Stimulated activated CD4-positive, alpha-beta T cell treated with anti-CD3 and anti-CD28 coated beads, Interleukin-12 subunit alpha, Interleukin-12 subunit beta, amount 100 ng/mL, for 48 hours (primary cell): Measurements from ENCODE around the gene CBX6.
"Not testable (repeated sequence)": the region's sequence is repeated elsewhere in the genome, so short reads cannot be mapped to it uniquely, and the experiment has no call there.

ENCODE experiments used
- DNase-seq, 3 donors: peaks; one replicate each; pipeline ENCODE4 v3.0.0-alpha.2; 2020; ENCODE audit warnings: low read depth in 2 of 3, low spot score in 1 of 3

The CBX6 gene

DNA sequence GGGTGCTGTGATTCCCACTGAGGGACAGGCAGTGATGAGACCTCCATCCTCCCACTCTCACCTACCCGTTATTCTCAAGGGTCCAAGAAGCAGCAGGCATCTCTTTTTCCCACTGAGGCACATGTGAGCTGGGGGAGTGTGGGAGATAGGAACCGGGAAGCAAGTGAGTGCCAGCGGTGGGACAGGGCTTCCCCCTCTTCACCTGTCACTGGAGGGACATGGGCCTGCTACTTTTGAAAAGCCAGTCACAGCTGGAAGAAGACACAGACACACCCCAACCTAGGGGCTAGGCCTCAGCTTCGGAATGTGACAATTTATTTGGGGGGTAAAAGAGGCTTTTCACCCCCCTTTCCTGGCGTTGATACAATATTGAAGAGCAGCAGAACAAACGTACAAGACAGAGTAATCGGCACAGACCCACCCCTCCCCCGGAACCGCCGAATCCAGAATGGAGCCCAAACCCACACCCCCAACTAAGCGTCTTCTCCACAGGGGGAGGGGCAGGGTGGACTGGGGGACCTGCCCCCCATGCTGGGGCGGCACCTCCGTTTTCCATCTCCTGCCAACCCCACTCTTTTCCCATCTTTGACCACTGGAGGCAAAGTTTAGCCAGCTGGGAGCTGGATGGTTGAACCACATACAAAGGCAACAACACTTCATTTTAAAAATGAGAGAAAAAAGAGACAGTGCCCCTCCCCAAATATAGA, 10.7 kb downstream of the CBX6 start:
- no peak for DNase-seq

GRCh38 chr22:38860283-38861169, 11.5 kb downstream of the CBX6 start:
- DNase-seq, result no peak

DNA sequence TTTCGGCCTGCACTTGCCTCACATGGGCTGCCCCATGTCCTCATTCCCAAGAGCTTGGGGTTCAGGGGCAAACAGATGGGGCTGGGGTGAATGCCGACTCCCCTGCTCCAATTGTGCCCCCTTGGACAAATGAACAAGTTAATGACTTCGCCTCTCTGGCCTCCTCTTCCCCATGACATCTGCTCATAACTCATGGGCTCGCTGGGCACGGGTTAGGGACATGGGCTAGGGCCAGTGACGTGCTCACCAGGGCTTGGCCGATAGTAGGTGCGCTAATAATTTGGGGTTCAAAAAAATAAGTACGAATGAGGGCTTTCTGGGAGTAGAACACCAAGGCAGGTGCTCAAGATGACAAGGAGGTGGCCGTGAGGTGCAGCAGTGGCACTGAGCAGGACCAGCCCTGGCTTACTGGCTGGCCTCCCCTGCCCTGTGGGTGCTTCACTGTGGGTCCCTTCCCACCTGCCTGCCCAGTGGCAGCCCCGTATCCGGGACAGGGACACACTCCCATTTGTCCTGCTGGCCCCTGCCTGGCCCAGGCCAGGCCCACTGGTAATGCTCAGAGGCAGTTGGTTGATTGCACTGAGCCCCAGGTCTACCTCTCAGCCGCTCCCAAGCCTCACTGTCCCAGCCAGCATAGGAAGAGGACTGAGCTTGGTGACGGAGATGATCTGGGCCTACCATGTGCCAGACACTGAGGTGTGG, 12.3 kb downstream of the CBX6 start:
- no peak for DNase-seq

DNA sequence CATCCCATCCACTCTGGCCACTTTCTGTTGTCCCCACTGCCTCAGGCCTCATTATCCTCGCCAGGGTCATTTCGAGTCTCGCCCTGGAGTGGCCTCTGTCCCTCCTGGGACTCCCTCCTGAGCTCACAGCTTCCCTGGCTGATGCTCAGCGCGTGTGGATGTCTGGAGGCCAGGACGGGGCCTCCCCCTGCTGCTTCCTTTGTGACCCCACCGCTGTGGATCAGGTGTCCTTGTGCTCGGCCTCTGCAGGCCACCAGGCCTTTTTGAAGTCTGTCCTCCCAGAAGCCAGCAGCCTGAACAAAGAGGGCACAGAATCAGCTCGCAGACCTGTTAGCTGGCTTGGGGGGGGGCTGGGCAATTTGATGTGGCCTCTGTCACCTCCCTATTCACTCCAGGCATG, 13.5 kb downstream of the CBX6 start:
- DNase-seq, result no peak

DNA sequence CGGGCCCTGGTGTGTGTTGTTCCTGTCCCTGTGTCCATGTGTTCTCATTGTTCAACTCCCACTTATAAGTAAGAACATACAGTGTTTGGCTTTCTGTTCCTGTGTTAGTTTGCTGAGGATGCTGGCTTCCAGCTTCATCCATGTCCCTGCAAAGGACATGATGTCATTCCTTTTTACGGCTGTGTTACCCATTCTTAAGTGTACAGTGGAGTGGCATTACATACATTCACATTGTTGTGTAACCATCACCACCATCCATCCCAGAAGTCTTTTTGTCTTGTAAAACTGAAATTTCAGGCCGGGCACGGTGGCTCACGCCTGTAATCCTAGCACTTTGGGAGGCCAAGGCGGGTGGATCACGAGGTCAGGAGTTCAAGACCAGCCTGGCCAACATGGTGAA, 17.5 kb downstream of the CBX6 start:
- DNase-seq, result not testable (repeated sequence)

DNA sequence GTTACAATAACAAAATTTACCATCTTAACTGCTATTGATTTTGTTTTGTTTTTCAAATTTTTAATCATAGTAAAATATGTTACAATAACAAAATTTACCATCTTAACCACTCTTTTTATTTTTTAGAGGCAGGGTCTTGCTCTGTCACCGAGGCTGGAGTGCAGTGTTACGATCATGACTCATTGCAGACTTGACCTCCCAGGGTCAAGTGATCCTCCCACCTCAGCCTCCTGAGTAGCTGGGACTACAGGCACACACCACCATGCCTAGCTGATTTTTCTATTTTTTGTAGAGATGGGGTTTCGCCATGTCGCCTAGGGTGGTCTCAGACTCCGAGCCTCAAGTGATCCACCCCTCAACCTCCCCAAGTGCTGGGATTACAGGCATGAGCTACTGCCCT, 18.1 kb downstream of the CBX6 start:
- not testable (repeated sequence) for DNase-seq

DNA sequence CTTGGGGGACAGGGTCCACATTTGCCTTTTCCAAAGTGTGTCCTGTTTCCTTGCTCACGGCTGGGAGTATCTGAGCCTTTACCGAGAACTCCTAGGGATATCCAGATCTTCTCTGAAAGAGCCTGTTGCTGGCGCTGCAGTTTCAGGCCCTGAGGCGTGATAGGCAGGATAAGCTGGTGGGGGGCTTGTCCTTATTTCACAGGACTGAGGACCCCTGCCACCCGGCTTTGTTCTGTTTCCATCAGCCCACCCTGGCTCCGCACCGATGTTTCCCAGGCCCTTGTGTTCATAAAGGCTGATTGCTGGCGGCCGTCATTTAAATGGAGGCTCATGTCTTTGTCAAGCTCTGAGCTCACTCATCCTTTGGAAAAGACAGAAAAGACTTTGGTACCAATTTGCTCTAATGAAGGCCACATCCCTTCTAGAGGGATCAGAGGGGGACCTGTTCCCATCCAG, 18.8 kb downstream of the CBX6 start:
- no peak for DNase-seq

DNA sequence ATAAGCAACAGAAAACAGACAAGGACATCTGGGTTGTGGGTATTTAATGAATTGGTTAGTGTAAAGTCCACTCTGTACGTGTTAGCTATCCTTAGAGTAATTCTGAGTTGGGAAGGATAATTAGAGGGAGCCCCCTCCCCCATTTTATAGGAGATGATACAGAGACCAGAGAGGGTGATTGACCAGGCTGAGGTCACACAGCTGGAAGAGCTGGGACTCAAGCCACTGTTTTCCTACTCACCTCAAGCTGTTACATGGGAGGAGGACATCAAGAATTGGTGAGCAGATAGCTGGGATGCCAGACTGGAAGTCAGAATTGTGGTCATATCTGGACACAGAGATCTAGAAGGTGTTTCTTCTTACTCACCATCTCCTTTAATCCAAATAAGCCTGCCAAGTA, 19.5 kb downstream of the CBX6 start:
- DNase-seq, result no peak

DNA sequence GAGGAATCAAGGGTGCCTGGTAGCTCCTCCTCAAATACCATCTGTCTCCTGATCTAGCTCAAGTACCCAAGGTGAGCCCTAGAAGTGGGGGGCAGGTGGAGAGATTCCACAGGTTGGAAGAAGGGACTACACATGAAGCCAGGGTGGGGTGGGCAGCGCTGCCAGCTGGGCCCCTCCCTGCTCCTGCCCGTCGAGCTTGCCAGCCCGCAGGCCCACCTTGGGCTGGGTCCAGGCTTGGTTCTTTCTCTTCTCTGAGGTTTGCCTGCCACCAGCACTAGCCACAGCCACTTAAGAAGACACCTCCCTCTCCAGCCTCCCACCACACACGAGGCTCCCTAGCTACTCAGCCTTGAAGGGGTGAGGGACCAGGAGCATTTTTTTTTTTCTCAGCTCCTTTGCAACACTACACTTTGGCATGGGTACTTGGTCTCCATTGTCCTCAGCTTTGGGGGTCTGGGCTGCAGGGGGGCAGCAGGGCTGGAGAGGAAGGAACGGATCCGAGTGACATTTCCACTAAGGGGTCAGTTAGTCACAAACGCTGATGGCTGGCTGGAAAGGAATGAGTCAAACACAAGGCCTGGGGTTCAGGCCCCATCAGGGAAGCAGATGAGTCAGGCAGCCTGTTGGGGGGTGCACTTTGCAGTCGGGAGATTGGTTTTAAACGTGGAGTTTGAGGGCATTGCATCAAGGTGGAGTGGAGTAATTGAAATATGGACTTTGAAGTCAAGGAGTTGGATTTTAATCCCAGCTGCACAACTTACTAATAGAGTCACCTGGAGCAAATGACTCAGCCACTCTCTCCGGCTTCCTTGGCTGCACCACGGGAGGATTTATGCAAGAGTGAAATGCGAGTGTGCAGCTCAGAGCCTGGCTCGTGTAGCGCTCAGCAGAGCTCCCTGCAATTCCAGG, 20.8 kb downstream of the CBX6 start:
- DNase-seq, result no peak

DNA sequence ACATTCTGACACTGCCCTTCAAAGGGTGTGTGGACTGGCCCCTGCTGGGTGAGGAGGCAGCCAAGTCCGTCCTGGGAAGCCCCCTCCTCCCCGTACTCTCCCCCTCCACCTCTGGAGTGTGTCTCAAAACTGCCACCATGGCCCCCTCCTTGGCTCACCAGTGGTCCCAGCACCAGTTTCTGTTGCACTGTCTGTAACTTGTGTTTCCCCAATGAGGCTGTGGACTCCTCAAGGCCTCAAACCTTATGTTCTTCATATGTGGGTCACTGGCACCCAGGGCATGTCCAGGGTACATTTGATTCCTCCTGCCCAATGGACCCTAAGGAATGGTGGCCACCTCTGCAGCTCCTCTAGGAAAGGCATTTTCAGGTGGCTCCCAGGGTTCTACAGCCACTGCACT, 21.6 kb downstream of the CBX6 start:
- DNase-seq, result no peak

- DNase-seq, result no peak
These were observed 22.2 kb downstream of the CBX6 start for GRCh38 chr22:38849811-38850210.

- no peak for DNase-seq
These were observed 25.6 kb downstream of the CBX6 start for GRCh38 chr22:38846412-38846811.

GRCh38 chr22:38845004-38845740, 26.8 kb downstream of the CBX6 start:
- DNase-seq, result no peak

DNA sequence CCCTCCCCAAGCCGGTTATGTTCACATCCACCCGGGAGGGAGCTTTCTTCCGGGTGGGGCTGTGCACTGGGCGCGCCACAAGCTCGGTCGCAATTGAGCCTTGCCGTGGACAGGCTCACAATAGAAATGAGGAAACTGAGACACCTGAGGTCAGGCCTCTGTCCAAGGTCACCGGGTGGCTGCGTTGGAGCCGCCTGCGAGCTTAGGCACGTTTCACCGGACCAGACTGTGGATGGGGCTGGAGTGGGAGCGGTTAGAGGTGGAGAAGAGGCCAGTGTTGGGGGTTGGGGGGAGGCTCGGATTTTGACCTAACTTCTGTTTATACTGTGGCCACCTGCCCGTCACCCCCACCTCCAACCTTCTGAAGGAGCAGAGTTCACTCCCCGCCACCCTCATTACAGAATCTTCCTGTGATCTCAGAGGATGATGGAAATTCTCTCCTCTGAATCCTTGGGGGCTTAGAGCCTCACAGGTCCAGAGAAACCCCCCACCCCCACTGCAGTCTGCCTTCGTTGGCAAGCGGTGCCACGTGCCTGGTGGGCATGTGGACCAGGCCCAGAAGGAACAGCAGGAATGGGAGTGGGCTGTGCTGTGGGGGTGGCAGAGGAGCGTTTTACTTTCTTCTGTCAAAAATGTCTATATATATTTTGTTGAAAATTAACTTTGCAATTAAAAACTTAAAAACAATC, 27.6 kb downstream of the CBX6 start:
- DNase-seq, result no peak

- peak in 1 of 3 donors; percentile 30 for DNase-seq
These were observed 28.2 kb downstream of the CBX6 start, which contains the start of gene NPTXR for GRCh38 chr22:38843657-38844314. TSS of gene NPTXR (minus strand) at chr22:38844028.

GRCh38 chr22:38843201-38843656, 28.8 kb downstream of the CBX6 start:
- peak in 2 of 3 donors; percentile 29 to 42 for DNase-seq

- DNase-seq, result no peak
These were observed 29.4 kb downstream of the CBX6 start for GRCh38 chr22:38842512-38843200.

GRCh38 chr22:38841635-38842034, 30.4 kb downstream of the CBX6 start:
- DNase-seq, result no peak
